ENCODE measurements around the gene CEACAM7. TPM values are rescaled to one million over a fixed set of nuclear protein-coding genes. Genes with fewer than 3 reads are reported as not detected.

Gene CEACAM7
- total and polyA plus RNA-seq, 10 of the 15 experiments (the other 5 are each of a cell fraction or from before 2014, with no cell fraction given) = not detected

DNA sequence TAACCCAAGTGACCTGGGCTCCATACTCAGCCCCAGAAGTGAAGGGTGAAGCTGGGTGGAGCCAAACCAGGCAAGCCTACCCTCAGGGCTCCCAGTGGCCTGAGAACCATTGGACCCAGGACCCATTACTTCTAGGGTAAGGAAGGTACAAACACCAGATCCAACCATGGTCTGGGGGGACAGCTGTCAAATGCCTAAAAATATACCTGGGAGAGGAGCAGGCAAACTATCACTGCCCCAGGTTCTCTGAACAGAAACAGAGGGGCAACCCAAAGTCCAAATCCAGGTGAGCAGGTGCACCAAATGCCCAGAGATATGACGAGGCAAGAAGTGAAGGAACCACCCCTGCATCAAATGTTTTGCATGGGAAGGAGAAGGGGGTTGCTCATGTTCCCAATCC, 6.1 kb upstream of the CEACAM7 start:
- in situ Hi-C loops (cut with MboI) = loop anchor here (5.0 kb wide), 1 partner anchor 52 kb away; no protein-coding TSS in a partner anchor

More for the DNA sequence above, 6.1 kb upstream of the CEACAM7 start:
- H4K20me1 ChIP-seq (ENCODE audit: control insufficient read depth, insufficient read depth) = no peaks in the 10 kb centered on the region
- H3K4me3 ChIP-seq = no peak overlapping the region
- DNase-seq (ENCODE audit: low read depth, low spot score) = no peak
- 0% methylated on average over 1 of the region's 1 CpG for WGBS (ENCODE audit: insufficient coverage, insufficient replicate concordance, low lambda C conversion rate, missing lambda C conversion rate)
- no peaks in the 10 kb centered on the region for H3K9me3 ChIP-seq (replicated peaks; ENCODE audit: control insufficient read depth, insufficient read depth, low read length)
- no TSS peak for BruUV-seq (replicated peaks)
- H3K27ac ChIP-seq (ENCODE audit: control insufficient read depth, insufficient read depth) = no peak overlapping the region
- RAD21 ChIA-PET (ENCODE audit: unreplicated experiment) = no interaction called here
- TF ChIP-seq, protein P1, sequence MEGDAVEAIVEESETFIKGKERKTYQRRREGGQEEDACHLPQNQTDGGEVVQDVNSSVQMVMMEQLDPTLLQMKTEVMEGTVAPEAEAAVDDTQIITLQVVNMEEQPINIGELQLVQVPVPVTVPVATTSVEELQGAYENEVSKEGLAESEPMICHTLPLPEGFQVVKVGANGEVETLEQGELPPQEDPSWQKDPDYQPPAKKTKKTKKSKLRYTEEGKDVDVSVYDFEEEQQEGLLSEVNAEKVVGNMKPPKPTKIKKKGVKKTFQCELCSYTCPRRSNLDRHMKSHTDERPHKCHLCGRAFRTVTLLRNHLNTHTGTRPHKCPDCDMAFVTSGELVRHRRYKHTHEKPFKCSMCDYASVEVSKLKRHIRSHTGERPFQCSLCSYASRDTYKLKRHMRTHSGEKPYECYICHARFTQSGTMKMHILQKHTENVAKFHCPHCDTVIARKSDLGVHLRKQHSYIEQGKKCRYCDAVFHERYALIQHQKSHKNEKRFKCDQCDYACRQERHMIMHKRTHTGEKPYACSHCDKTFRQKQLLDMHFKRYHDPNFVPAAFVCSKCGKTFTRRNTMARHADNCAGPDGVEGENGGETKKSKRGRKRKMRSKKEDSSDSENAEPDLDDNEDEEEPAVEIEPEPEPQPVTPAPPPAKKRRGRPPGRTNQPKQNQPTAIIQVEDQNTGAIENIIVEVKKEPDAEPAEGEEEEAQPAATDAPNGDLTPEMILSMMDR (IDR thresholded peaks at IDR 0.05 in 2 of 3, conservative IDR thresholded peaks at IDR 0.05 in 1 of 3; ENCODE audit: control insufficient read depth in 2 of 3, extremely low read depth in 1 of 3, insufficient read depth in 1 of 3, low read depth in 3 of 3, low read length in 3 of 3) = no peak
- TF ChIP-seq ATF3 (IDR thresholded peaks at IDR 0.05; ENCODE audit: borderline replicate concordance, extremely low read depth, low read depth, low read length) (no peak), TAF1 (IDR thresholded peaks at IDR 0.05; ENCODE audit: borderline replicate concordance, low read depth, low read length) (no peak), ZBTB40 (IDR thresholded peaks at IDR 0.05; ENCODE audit: borderline replicate concordance) (no peak), E2F8 (IDR thresholded peaks at IDR 0.05; ENCODE audit: low read depth, partially characterized antibody) (no peak)
- no peak overlapping the region for H3K9ac ChIP-seq (ENCODE audit: control insufficient read depth, insufficient read depth, low read length)
- H3K27me3 ChIP-seq (replicated peaks in 1 of 2; ENCODE audit: control insufficient read depth in 2 of 2, insufficient read depth in 2 of 2, low read length in 1 of 2) = peaks cover 0 to 2% of the 10 kb centered on the region in 2 experiments; a peak in 2 of 4 replicates
- H3K4me1 ChIP-seq (ENCODE audit: control insufficient read depth, insufficient read depth, low read length) = no peaks in the 10 kb centered on the region
- ATAC-seq = no peak
- POLR2A ChIA-PET = no interaction called here
- no peak overlapping the region for H2AFZ ChIP-seq (ENCODE audit: control insufficient read depth, low read depth, low read length)
- CTCF ChIA-PET = interaction anchor here (0.6 to 8.1 kb wide), 4 partner anchors 13 to 101 kb away, joined by 3 to 72 read pairs (median 4); no protein-coding TSS in a partner anchor
- no peak overlapping the region for H3K4me2 ChIP-seq (ENCODE audit: control insufficient read depth, insufficient read depth)
- SMC1A ChIA-PET (ENCODE audit: uncharacterized antibody, unreplicated experiment) = no interaction called here
- H3K79me2 ChIP-seq (ENCODE audit: control insufficient read depth, insufficient read depth, low read length) = no peaks in the 10 kb centered on the region
- intact Hi-C loops (cut with micrococcal nuclease; ENCODE audit: unreplicated experiment) = no loop called here
- H3K36me3 ChIP-seq (ENCODE audit: control insufficient read depth in 2 of 2, insufficient read depth in 2 of 2, low read length in 1 of 2) = no peaks in the 10 kb centered on the region
- FAIRE-seq = no peak
